Umbilical cord (tissue), 2 donors: Measurements from ENCODE around the gene OR2V1. TPM values are rescaled to one million over a fixed set of nuclear protein-coding genes. Genes with fewer than 3 reads are reported as not detected.
"Not testable (repeated sequence)": the region's sequence is repeated elsewhere in the genome, so short reads cannot be mapped to it uniquely, and the experiment has no call there.

Source experiments
- DNase-seq: peaks from one replicate; pipeline ENCODE4 v3.0.0-alpha.2; 2015; ENCODE audit warnings: low spot score
- total RNA-seq: library from RNA; depleted of rRNA; stranded (reverse); fragments of >200 nt; gene quantifications from one replicate; pipeline ENCODE4 v1.2.3, GENCODE V29; 2014; ENCODE audit warnings: low replicate concordance; ENCODE audit not compliant: insufficient read depth

Gene OR2V1
- total RNA-seq, 1 donor from 2014 or later, result 0.96 TPM

GRCh38 chr5:181129601-181130000 is 1.4 kb downstream of the OR2V1 start:
- DNase-seq, result no peak

- DNase-seq, result no peak
Measured at GRCh38 chr5:181127907-181128626, 2.9 kb downstream of the OR2V1 start.

GRCh38 chr5:181127456-181127855 is 3.5 kb downstream of the OR2V1 start:
- DNase-seq, result no peak

- no peak for DNase-seq
Measured at GRCh38 chr5:181126841-181127240, 4.1 kb downstream of the OR2V1 start.

- no peak for DNase-seq
Measured at GRCh38 chr5:181124526-181124925, 6.4 kb downstream of the OR2V1 start.

- DNase-seq, result no peak
Measured at GRCh38 chr5:181121675-181122561, 9.1 kb downstream of the OR2V1 start.

- no peak for DNase-seq
Measured at GRCh38 chr5:181120761-181121160, 10.2 kb downstream of the OR2V1 start.

GRCh38 chr5:181120306-181120705 is 10.7 kb downstream of the OR2V1 start:
- no peak for DNase-seq

- no peak for DNase-seq
Measured at GRCh38 chr5:181119105-181119504, 11.9 kb downstream of the OR2V1 start.

GRCh38 chr5:181118369-181118768 is 12.6 kb downstream of the OR2V1 start:
- DNase-seq, result no peak

- peak; percentile 12 for DNase-seq
Measured at GRCh38 chr5:181114844-181115778, 15.9 kb downstream of the OR2V1 start.

GRCh38 chr5:181114284-181114843 is 16.6 kb downstream of the OR2V1 start:
- DNase-seq, result no peak

DNA sequence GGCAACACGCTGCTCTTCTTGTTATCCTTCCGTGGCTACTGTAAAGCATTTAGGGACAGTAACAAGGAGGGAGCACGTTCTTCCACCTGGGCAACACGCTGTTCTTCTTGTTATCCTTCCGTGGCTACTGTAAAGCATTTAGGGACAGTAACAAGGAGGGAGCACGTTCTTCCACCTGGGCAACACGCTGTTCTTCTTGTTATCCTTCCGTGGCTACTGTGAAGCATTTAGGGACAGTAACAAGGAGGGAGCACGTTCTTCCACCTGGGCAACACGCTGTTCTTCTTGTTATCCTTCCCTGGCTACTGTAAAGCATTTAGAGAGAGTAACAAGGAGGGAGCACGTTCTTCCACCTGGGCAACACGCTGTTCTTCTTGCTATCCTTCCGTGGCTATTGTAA is 17.4 kb downstream of the OR2V1 start:
- not testable (repeated sequence) for DNase-seq

- no peak for DNase-seq
Measured at GRCh38 chr5:181112476-181112875, 18.5 kb downstream of the OR2V1 start.

DNA sequence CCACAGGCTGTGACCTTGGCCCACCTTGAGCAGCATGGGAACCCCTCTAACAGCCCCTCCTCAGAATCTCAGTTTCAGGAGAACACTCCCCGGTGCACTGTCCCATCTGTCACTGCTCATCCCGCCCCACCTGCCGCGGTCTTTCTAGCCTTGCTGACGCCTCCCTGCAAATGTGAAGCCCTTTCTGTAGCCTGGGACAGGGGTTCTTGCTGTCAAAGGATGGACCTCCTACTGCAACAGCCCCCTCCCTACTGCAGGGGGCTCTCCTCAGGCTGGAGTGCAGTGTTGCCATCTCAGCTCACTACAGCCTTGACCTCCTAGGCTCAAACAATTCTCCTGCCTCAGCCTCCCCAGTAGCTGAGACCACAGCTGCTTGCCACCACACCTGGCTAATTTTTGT is 20.0 kb downstream of the OR2V1 start:
- DNase-seq, result no peak

DNA sequence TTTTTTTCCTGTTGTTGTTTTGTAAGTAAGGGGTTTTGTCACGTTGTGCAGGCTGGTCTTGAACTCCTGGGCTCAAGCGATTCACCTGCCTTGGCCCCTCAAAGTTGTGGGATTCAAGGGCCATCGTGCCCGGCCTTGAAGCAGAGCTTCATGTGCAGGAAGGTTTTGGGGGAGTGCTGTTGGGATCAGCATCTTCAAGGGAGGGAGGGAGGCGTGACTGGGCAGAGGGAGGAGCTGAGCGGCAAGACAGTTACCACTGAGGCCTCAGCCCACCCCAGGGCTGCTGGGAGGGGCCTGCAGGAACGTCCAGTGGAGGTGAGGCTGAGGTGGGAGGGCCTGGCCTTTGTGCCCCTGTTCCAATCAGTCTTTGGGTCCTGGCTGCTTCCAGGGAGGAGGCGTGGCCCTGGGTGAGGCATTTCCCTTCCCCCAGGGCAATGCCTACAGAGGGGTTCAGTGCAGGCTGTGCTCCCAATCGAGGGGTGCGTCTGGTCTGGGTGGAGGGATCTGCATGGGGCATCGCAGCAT is 21.4 kb downstream of the OR2V1 start:
- no peak for DNase-seq

DNA sequence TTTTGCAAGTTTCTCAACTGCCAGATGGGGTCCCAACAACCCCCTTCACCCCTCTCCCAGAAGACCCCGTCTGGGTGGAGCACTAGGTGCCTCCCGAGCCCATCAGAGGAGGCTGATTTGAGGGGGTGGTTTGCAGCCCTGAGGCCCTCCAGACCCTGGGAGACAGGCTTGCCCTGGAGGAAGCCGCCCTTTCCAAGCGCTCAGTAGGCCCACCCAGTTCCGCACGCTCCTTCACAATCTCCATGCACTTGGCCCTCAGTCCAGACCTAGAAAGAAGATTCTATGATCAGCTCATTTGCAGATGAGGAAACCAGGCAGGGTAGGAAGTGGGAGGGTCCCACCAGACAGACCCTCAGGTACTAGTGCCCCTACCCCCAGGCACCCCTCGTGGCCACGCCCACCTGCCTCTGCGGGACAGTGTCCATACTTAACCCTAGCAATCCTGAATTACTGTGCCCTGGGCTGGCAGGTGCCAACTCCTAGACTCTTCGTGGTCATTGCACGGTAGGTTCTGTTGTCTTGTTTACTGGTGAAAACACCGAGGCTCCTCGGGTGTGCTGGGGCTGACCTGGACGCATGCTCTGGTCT is 22.3 kb downstream of the OR2V1 start:
- DNase-seq, result no peak

GRCh38 chr5:181107699-181108098 is 23.3 kb downstream of the OR2V1 start:
- DNase-seq, result no peak

DNA sequence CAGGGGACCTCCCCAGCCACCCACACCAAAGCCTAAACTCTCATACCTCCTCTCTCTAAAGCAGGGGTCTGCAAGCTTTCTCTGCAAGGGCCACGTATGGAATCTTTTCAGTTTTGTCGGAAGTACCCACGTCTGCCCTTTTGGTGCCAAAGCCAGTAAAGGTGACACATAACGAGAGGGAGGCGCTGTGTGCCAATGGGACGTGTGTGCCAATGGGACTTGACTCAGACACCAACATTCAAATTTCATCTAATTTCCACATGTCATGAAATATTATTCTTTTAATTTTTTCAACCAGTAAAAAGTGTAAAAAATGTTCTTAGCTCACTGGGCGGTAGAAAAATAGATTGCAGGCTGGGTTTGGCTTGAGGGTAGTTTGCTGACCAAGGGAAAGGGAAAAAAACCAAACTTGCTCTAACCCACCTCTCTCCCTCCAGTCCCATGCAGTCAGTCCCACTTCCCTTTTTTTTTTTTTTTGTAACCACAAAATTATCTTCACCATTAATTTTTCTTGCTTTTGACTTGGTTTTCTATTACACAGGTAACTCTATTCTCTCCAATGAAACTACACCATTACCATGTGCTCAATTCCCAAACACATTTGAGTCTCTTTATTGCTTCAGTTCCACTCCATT is 25.5 kb downstream of the OR2V1 start:
- no peak for DNase-seq
